Bone marrow (tissue), 2 donors: Measurements from ENCODE around the gene ASPSCR1.

Source experiments
- DNase-seq, 2 donors: peaks; one replicate each; lab custom pipeline; 2025; lab: John Stamatoyannopoulos, UW

The ASPSCR1 gene

GRCh38 chr17:82012640-82013295 lies 35.3 kb downstream of the ASPSCR1 start:
- no peak for DNase-seq

DNA sequence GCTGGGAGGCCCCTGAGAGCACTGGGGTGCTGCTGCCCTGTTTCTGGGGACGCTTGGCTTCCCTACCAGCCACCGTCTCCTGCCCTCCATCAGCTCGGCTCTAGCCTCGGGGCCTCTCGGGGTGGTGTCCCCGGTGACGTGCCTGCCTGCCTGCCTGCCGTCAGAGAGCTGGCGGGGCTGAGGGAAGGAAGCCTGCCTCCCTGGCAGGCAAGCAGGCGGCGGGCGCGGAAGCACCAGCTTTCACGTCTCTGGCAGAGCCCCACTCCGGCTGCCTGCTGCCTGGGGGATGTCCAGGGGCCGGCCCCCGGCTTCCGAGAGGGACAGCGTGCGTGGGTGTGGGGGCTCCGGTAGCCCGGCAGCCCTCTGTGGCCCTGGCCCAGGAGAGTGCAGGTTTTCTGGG lies 35.9 kb downstream of the ASPSCR1 start:
- DNase-seq: no peak

DNA sequence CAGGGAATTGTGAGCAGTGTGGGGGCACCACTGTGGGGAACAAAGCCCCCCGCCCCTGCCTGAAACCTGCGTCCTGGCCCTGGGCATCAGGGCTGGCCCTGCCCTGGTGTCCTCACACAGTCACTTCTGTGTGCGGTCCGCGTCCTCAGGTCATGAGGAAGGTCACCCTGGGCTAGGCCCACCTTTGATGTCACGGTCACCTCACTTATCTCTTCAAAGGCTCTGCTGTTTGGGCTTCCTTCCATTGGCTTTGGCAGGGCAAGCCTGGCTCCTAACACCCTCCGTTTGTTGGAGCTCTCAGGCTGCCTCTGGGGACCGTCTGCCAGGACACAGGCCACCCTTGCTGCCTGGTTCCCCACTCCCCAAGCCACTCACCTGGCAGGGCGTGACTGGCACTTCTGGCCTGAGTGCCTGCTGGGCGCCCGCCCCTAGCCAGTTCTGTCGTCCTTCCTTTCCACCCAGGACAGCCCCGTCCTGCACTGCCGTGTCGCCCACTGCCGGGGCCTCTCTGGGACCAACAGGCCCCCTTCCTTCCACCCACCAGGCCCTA lies 36.4 kb downstream of the ASPSCR1 start:
- DNase-seq: no peak

DNA sequence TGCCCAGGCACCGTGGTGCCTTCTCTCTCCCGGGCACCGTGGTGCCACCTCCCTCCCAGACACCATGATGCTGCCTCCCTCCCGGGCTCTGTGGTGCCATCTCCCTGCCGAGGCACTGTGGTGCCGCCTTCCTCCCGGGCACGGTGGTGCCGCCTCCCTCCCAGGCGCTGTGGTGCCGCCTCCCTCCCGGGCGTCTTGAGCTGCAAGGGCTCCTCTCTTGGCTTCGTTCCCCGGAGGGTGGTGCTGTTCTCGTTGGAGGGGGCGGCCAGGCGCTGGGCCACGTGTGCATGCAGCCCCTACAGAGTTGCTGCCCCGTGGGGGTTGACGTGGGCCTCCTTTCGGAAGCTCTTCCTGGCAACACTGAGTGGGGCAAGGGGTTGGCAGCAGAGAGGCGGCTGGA lies 37.0 kb downstream of the ASPSCR1 start:
- no peak for DNase-seq

DNA sequence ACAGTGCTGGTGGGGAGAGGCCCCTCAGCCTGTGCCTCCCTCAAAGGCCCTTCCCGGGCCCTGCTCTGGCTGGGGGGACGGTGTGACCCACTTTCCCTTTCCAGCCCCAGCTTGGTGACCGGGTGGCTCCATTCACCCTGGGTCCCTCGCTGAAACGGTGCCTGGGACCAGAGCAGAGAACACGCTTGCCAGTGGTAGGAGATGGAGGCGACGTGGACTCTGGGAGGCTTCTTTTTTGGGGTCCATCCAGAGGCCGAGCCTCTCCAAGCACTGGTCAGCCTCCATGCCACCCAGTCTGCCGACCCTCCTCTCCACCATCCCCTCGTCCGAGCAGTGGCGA lies 37.5 kb downstream of the ASPSCR1 start:
- DNase-seq: no peak

DNA sequence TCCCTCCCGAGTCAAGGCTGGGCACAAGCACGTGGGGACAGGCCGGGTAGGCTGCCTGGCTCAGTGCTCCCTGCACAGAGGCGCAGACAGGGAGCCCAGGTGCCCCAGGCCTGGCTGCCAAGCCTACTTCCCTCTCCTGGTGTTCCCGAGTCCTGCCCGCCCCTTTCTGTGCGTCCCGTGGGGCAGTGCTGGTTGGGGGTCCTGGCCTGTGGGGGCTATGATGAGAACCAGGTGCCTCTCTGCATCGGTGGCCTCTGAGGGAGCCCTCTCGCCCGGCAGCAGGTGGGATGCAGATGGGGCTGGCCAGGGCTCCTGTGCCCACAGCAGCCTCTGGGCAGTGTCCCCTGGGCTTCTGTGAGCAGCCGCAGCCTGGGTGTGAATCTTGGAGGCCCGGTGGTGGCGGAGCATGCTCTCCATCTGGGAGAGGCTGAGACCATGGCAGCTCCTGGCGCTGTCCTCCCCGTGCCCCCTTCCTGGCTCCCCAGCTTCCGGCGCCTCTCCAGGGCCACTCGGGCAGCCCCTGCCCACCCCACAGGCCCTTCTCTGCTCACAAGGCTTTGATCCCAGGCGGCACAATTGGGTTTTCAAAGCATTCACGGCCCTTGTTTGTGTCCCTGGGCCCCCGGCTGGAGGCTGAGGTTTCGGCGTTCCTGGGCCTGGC lies 38.0 kb downstream of the ASPSCR1 start:
- DNase-seq: no peak

- no peak for DNase-seq
Observed at GRCh38 chr17:82016061-82016874, 38.8 kb downstream of the ASPSCR1 start.

- DNase-seq: no peak
Observed at GRCh38 chr17:82016875-82017459, 39.5 kb downstream of the ASPSCR1 start.

DNA sequence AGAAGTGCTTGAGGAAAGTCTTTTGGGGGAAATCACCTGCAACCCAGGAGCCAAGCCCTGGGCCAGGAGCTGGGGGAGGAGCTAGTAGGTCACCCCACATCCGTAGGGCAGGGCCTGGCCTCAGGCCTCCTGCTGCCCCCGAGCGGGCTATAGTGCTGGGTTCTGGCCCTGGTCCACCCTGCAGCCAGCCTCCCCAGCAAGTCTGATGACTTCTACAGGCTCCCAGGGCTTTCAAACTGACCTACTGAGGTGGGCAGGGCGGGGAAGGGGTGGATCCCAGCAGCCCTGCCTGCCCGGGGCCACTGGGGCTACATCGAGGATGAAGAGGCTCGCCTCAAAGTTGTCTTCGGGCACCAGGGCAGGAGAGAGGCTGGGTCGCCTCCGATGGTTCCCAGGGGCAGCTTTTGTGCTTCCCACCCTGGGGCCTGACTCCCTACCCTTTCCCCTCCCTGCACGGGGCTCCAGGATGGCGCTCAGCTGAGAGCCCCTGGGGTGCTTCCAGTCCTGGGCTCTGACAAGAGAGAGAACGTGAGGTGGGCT lies 40.3 kb downstream of the ASPSCR1 start:
- no peak for DNase-seq

GRCh38 chr17:82018152-82018988 lies 40.9 kb downstream of the ASPSCR1 start:
- no peak for DNase-seq

DNA sequence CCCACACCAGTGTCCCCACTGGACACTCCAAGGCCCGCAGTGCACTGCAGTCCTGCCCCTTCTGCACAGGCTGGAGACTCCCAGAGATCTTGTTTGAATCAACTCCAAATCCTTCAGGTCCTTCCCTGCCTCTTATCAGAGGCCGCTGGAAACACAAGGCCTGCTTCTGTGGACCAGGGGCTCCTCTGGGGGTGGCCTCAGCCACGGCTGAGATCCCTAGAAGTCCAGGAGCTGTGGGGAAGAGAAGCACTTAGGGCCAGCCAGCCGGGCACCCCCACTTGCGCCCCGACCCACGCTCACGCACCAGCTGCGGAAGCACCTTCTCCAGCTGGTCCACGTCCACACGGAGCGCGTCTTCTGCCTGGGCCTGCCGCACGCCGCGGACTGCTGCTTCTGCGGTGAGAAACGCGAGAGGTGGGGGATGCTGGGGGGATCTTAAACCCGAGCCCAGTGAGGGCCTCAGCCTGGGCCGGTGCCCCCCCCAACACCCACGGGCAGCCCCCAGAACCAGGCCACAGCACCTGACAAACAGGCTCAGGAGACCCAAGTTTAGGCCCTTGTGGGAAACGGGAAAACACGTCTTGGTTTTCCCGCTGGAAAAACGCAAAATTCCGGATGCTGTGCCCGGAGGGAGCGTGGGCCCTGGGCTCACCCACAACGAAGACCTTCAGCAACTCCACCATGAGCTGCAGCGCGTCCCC lies 41.7 kb downstream of the ASPSCR1 start:
- DNase-seq: no peak

DNA sequence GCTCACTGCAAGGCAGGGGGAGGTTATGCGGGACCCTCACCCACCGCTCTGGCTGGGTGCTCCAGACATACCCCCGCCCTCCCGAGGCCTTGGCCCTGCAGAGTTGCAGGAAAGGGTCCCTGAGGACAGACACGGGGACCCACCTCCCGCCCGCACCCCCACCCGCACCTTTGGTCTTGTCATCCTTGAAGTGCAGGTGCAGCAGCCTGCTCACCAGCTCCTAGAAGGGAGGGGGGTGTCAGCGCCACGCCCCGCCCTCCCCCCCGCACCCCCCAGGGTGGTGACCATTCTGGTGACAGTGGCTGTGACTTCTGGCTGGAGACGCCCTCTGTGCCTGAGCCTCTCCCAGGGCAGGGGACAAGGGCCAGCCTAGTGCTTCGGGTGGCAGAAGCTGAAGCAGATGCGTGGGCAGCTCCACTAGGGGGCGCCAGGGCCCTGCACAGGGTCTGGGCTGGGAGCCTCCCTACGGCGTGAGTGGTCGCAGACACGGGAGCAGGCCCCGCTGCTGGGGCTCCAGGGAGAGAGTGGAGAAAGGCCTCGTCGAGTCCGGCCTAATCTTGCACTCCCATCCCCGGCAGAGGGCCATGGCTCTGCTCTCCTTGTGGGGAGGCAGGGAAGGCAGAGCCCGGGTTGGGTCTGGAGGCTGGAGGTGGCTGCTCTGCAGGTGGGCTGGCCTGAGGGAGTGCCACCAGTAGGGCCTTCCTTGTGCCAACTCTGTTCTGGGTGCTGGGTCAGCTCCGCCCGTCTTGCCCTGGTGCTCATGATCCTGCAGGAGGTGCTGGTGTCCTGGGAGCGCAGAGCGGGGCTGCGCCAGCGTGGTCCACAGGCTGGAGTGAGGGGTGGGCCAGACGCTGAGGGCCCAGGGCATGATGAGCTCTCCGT lies 42.5 kb downstream of the ASPSCR1 start:
- peak; percentile 10 to 16 for DNase-seq

DNA sequence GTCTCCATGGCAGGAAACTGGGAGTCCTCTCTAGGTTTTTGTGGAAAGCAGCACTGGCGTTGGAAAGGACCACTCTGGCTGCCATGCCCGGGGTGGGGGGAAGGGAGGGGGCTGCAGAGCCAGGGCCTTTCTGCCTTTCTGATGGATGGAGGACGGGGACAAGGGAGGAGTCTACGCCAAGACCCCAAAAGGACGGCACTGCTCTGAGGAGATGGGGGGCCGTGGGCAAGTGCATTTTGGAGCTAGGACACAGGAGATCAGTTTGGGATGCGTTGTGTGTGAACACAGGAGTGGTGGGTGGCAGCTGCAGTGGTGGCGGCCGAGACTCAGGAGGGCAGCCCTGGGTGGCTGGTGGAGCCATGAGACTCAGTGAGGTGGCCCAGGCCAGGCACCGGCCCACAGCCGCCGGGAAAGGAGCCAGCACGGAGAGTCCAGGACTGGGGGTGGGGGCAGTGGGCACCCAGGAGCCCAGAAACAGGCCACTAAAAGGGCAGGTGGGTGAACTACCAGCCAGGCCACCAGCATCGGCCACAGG lies 43.2 kb downstream of the ASPSCR1 start:
- no peak for DNase-seq

DNA sequence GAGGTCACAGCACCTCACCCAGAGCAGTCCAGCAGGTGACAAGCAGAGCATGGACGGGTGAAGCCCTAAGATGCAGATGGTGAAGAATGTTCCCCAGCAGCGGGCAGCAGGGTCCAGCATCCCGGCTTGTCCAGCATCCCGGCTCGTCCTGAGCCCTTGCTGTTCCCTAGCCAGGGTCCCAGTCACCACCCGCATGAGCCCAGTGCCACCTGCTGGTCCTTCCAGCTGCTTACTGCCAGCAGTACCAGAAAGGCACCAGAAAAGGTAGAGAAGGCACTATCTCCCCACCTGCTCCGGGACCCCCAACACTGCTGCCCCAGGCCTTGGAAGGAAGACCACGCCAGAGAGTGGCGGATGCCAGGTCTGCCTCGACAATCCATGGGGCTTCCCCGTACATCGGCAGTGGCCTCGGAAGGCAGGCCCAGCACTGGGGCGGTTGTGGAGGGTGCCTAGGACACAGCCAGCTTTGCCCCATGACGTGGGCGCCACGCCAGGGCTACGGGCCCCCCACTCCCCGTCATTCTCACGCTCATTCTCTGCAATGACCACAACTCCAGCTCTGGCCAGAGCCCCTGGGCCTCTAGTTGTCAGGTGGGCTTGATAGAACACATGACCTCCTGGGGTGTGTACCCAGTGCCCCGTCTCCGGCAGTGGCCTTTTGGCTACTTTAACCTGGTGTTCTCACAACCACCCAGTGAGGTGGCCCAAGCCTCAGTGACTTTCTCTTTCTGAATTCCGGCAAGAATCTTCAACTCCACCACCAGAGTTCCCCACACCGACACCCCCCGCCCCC lies 43.9 kb downstream of the ASPSCR1 start:
- peak; percentile 11 to 35 for DNase-seq

- no peak for DNase-seq
Observed at GRCh38 chr17:82021900-82022309, 44.5 kb downstream of the ASPSCR1 start.

DNA sequence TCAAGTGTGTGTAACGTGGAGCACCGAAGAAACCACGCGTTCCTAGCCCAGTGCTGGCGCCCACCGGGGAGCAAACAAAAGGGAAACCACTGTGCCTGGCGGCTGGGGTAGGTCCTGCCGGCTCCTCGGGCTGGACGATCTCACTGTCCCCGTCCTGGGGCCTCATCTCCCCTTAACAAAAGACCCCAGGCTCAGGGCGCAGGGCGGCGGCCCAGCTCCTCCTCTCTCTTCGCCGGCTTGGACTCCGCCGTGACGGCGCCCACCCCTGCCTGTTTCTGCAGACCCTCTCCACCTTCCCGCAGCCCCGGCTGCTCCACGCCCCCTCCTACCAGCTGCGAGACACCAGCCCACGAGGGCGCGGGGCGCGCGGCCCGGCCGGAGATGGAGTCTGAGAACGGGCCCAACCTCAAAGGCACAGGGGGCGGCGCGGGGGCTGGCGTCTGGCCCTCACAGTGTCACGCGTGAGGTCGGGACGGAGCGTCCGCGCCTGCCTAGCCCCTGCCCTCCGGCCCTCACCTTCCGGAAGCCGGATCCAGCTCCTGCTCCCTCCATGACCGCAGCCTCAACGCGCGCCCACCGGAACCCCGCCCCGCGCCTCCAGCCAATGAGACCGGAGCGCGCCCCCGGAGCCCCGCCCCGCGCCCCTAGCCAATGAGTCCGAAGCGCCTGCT lies 45.0 kb downstream of the ASPSCR1 start, which contains the start of gene CENPX:
TSS of gene CENPX (minus strand) at position 569 of the 671 bp plus-strand sequence. CDS start at position 552, 17 bp downstream.
- DNase-seq: no peak

- DNase-seq: peak; percentile 93 to 100
Observed at GRCh38 chr17:82022981-82023446, 45.6 kb downstream of the ASPSCR1 start, which contains the start of gene LRRC45. LRRC45 (plus strand) TSS chr17:82023305; CDS start chr17:82023644, 339 bp downstream.
